GM10266 (cell line): ENCODE data around the gene LRRK2.

Experiments
- DNase-seq: peaks from one replicate; pipeline ENCODE4 v3.0.0; 2012; ENCODE audit errors: extremely low spot score
- CTCF ChIP-seq: IDR thresholded peaks from 2 replicates; pipeline ENCODE4 v1.5.1; 2012; ENCODE audit warnings: mild to moderate bottlenecking, low read depth; ENCODE audit not compliant: control insufficient read depth, insufficient read depth; ENCODE audit errors: missing control alignments

The LRRK2 gene

GRCh38 chr12:40262657-40263056 is 37.9 kb downstream of the LRRK2 start:
- peak; percentile 17 for DNase-seq
- no peak for TF ChIP-seq CTCF

GRCh38 chr12:40263616-40264409 is 39.0 kb downstream of the LRRK2 start:
- TF ChIP-seq CTCF, result no peak
- no peak for DNase-seq

GRCh38 chr12:40271981-40272664 is 47.3 kb downstream of the LRRK2 start:
- no peak for TF ChIP-seq CTCF
- DNase-seq, result no peak

- no peak for DNase-seq
- TF ChIP-seq CTCF, result no peak
These were observed 57.1 kb downstream of the LRRK2 start for GRCh38 chr12:40281791-40282364.

GRCh38 chr12:40286583-40286982 is 61.8 kb downstream of the LRRK2 start:
- no peak for TF ChIP-seq CTCF
- no peak for DNase-seq

GRCh38 chr12:40287369-40287975 is 62.7 kb downstream of the LRRK2 start:
- no peak for DNase-seq
- no peak for TF ChIP-seq CTCF

- no peak for DNase-seq
- TF ChIP-seq CTCF, result no peak
These were observed 68.1 kb downstream of the LRRK2 start for GRCh38 chr12:40292788-40293429.
